COLO668 (cell line): Measurements from ENCODE around the gene ABL1.

Experiments used
- DNase-seq: peaks from one replicate; lab custom pipeline; 2025; ENCODE audit not compliant: unreplicated experiment; lab: John Stamatoyannopoulos, UW

ABL1 gene

DNA sequence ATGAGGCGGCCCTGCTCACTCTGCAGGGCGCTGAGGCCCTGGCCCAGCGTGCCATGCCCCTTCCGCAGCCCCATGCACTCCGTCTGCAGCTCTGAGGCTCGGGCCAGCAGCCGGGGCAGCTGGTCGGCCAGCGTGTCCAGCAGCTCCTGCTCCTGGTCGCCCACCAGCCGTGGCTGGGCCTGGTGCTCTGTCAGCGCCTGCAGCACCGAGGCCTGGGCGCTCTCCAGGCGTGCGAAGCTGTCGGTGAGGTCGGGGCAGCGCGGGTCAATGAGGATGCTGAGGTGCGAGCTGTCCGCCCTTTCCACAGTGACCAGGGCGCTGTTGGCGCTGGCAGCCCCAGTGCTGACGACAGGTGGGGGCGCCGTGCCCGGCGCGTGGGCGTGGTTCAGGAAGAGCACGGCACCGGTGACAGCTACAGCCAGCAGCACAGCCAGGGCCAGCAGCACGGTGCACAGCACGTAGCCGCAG is 94.6 kb downstream of the ABL1 start:
- DNase-seq, result no peak

- no peak for DNase-seq
These were observed 95.2 kb downstream of the ABL1 start for GRCh38 chr9:130930132-130930803.

- no peak for DNase-seq
These were observed 95.8 kb downstream of the ABL1 start for GRCh38 chr9:130930804-130931349.

GRCh38 chr9:130931508-130932254 is 96.6 kb downstream of the ABL1 start:
- no peak for DNase-seq

- no peak for DNase-seq
These were observed 97.4 kb downstream of the ABL1 start for GRCh38 chr9:130932255-130933079.

DNA sequence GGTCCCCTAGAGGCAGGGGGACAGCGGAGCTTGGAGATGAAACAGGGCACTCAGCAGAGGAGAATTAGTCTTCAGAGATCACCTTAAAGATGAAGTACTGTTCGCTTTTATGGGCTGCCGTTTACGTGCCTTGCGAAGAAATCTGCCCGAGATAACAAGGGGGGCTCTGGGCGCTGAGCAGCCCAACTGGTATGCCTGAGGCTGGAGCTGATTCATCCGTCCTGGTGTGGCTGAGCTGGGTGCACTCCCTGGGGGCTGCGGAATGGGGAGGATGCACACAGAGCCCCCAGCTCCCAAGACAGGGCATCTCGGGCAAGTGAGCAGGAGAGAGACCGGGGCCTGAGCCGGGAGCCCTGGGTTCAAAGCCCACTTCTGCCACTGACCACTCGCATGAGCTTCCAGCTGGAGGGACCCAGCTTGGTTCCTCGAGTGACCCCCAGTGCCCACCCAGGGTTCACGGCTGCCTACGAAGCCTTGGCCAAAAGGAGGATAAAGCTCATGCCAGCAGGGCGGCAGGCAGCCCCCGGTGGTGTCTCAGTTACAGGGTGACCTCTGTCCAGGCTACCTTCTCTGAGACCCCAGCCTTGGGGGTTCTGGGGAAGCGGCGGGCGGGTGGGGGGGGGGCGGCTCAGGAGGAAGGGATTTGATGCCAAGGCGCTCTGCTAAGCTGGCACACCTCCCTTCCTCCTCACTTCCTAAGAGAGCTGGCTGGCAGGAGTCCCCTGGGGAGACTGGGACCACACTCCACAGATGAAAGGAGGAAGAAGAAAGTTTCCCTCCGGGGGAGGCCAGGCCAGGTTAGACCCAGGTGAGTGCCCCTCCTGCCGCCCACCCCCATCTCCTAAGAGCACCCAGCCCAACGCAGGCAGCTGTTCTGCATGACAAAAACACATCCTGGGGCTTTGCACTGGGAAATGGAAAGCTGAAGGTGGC is 98.3 kb downstream of the ABL1 start:
- no peak for DNase-seq

DNA sequence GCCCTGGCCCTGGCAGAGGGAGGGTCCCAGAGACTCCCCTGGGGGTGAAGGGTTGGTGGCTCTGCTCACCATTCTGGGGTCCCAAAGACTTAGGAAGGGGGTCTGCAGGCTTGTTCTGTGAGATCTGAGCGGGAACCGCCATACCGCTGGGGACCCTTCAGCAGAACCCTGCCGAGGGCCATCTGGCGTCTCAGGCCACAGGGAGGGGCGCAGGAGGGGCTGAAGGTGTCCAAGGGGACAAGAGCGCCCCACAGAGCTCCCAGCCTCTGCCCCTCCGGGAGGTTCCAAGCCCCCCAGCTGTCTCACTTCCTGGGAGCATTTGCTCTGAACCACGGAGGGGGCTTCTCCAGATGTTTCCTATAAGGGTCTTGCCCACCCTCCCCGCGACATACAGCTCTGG is 99.2 kb downstream of the ABL1 start:
- DNase-seq, result no peak

DNA sequence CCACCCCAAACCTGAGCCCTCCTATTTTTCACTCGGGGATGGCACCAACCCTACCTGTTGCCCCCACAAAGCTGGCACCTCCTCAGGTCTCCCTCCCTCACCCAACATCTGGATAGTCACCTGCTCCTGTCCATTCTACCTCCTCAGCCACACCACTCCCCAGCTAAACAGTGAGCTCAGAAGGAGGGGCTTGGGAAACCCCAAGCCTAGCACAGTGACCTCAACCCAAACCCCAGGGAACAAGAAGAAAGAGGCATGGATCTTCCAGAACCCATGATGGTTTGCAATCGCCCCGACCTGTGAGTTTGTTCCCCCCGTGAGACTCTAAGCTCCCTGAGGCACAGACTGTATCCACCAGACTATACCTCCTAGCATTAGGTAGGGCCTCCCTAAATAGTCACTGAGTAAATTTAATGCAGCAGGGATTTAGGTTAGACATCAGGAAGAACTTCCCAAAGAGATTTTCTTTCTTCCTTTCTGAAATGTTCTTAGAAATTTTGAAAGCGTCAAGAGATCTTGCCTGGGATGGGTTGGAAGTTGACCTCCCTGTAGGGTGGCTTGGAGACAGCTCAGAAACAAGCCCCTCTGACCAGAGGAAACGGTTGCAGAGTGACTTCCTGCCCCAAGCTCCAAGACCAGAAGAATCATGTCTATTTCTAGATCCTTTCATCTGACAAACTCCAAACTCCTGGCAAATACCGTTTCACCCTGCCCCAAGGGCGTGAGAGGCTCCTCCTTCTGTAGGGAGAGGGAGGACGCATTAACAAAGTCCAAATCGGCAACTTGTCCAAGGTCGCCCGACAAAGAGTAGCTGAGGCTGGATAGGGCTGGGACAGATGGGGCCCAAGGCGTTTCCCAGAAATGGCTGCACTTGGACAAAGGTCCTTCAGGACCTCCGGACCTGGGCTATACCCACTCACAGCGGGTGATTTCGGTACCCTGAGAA is 99.9 kb downstream of the ABL1 start:
- no peak for DNase-seq

DNA sequence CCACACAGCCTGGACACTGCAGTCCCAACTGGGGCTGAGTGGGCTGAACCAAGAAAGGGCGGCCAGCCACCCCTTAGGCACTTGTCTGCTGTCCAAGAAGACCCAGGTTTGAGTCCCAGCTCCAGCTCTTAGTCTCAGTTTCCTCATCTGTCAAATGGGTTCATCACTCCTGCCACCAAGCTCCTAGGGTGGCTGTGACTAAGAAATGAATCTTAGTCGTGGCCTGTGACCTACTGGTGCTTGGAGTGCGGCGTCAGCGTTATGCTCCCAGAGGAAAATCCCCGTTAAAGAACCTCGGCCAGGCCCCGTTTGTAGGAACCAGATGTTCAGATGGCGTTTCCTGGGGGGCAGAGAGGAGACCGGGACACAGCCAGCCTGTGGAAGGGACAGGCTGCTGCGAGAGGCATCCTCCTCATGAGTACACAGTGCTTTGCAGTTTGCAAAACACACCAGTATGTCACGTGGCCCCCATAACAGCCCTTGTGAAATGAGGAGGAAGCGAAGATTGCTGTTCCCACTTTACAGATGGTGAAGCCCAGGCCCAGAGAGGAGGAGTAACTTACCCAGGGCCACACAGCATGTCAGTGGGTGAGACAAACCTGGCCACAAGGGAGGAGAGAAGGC is 100.7 kb downstream of the ABL1 start:
- DNase-seq, result no peak

DNA sequence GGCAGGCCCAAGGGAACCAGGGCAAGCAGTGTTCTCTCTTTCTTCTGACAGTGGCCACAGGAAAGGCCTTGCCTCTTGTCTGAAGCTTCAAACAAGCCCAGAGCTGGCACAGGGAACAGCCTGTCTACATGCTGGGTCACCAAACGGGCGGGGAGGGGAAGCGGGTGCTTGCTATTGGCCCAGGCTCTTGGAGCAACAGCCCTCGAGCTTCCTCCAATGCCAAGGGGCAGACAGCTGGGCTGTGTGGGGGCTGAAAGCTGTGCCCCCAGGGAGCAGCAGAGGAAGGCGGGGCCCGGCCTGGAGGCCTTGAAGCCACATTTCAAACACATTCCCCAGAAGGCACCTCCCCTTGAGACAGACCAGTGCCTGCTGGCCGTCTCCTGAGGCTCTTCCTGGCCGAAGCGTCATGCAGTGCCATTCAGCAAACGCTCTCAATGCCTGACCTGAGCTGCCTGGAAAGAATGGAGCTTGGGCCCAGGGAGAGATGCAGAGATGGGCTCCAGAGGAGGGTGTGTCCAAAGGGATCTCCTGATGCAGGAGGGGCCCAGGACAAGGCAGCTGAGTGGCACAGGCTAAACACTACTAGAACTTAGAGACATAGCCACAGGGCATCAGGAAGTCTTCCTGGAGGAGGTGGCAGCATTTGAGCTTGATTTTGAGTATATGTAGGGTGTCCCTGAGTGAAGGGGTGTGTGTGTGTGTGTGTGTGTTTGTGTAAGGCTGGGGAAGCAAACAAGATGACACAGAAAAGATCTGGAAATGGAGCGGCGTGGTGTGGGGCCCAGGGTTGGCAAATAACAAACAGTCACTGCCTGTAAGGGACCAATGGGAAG is 101.4 kb downstream of the ABL1 start:
- no peak for DNase-seq
